ENCODE measurements around the gene CREB3. TPM values are rescaled to one million over a fixed set of nuclear protein-coding genes. Genes with fewer than 3 reads are reported as not detected.

Gene CREB3
- total RNA-seq, 1 experiment from 2014 or later, result 27.3 TPM

- no peak overlapping the region for H2AK5ac ChIP-seq (ENCODE audit: insufficient read length, low read length)
- H3K27ac Mint-ChIP-seq, result peak overlapping the region; percentile 90 to 97 (median 95)
- H3K4me2 ChIP-seq (ENCODE audit: insufficient read depth, insufficient read length, low read length), result peak overlapping the region; percentile 90
- WGBS (ENCODE audit: extremely low coverage, insufficient read length, low lambda C conversion rate), result no CpG with 5 or more reads among the region's 14 CpGs
- H3K9ac ChIP-seq (ENCODE audit: extremely low read depth, insufficient read length, low read length), result peak overlapping the region; percentile 45
- no peaks in the 10 kb centered on the region for H3K9me3 ChIP-seq (ENCODE audit: control insufficient read depth, low read depth, low read length)
- H3K4ac ChIP-seq (ENCODE audit: low read depth, low read length), result no peak overlapping the region
- H3K14ac ChIP-seq (ENCODE audit: insufficient read depth, low read length), result peak overlapping the region; percentile 41; the same call in 1 of the 2 replicates
- no peak overlapping the region for H3T11ph ChIP-seq (ENCODE audit: low read length)
- H4K20me1 ChIP-seq (ENCODE audit: control insufficient read depth, insufficient read depth, insufficient read length), result no peaks in the 10 kb centered on the region
- no peak overlapping the region for H2BK15ac ChIP-seq (ENCODE audit: low read depth, low read length)
- H3K27me3 ChIP-seq (ENCODE audit: insufficient read depth, low read length), result no peaks in the 10 kb centered on the region
- peaks cover 6% of the 10 kb centered on the region; the same call in 1 of the 2 replicates for H3K79me2 ChIP-seq (ENCODE audit: insufficient read depth, low read length)
- H3K36me3 Mint-ChIP-seq (ENCODE audit: insufficient read depth in 1 of 3, low read depth in 3 of 3), result peaks cover 14 to 36% (median 33%) of the 10 kb centered on the region in 3 experiments; a peak in 6 of 7 replicates
- no peak overlapping the region for H2BK120ac ChIP-seq (ENCODE audit: low read depth, low read length, poor library complexity, severe bottlenecking)
- H2BK5ac ChIP-seq (ENCODE audit: insufficient read length, low read length), result no peak overlapping the region
- DNase-seq, result peak; percentile 78
- peaks cover 16% of the 10 kb centered on the region; the same call in 1 of the 2 replicates for H3K4me1 ChIP-seq (ENCODE audit: insufficient read depth, low read length)
- H3K23ac ChIP-seq (ENCODE audit: insufficient read length, low read depth, low read length), result no peak overlapping the region
- peak overlapping the region; percentile 3 for H3K27ac ChIP-seq (ENCODE audit: insufficient read length, low read depth, low read length)
- H3K9me3 Mint-ChIP-seq, result no peaks in the 10 kb centered on the region
- no peak overlapping the region for H2BK20ac ChIP-seq (ENCODE audit: low read depth, low read length, poor library complexity, severe bottlenecking)
- no peak overlapping the region for H4K8ac ChIP-seq (replicated peaks; ENCODE audit: insufficient read length, low read depth, low read length)
- no peaks in the 10 kb centered on the region for H3K27me3 Mint-ChIP-seq (ENCODE audit: low read depth)
- no peak overlapping the region for H4K5ac ChIP-seq (ENCODE audit: insufficient read length, low read depth, low read length)
- no peak overlapping the region for H3K56ac ChIP-seq (ENCODE audit: insufficient read length, low read depth, low read length)
- no peak overlapping the region for H2BK12ac ChIP-seq (ENCODE audit: insufficient read length, low read depth, low read length)
- peaks cover 7% of the 10 kb centered on the region for H3K23me2 ChIP-seq (ENCODE audit: insufficient read length, low read depth, low read length, poor library complexity, severe bottlenecking)
- H3K79me1 ChIP-seq (ENCODE audit: insufficient read depth, low read depth, low read length, poor library complexity, severe bottlenecking), result no peaks in the 10 kb centered on the region
- no peak overlapping the region; a peak in 4 of 5 replicates for H3K4me3 Mint-ChIP-seq
- H2AFZ ChIP-seq (ENCODE audit: low read length), result no peak overlapping the region
- peak; percentile 38; the same call in 1 of the 3 replicates for TF ChIP-seq CTCF (conservative IDR thresholded peaks at IDR 0.05)
- H3K18ac ChIP-seq (ENCODE audit: insufficient read length, low read depth, low read length), result peak overlapping the region; percentile 0
- H4K91ac ChIP-seq (ENCODE audit: insufficient read length, low read depth, low read length), result no peak overlapping the region
- H3K4me1 Mint-ChIP-seq, result peaks cover 15 to 16% of the 10 kb centered on the region in 2 experiments
Observed at GRCh38 chr9:35732800-35733541, 505 bp downstream of the CREB3 start.

Measured in H9 (cell line).